Right forelimb (tissue), 1 donor: ENCODE data around the gene PICK1.
"Not testable (repeated sequence)": the region's sequence is repeated elsewhere in the genome, so short reads cannot be mapped to it uniquely, and the experiment has no call there.

ENCODE experiments used
- DNase-seq: peaks from one replicate; pipeline ENCODE4 v3.0.0-alpha.2; 2018

Gene PICK1

DNA sequence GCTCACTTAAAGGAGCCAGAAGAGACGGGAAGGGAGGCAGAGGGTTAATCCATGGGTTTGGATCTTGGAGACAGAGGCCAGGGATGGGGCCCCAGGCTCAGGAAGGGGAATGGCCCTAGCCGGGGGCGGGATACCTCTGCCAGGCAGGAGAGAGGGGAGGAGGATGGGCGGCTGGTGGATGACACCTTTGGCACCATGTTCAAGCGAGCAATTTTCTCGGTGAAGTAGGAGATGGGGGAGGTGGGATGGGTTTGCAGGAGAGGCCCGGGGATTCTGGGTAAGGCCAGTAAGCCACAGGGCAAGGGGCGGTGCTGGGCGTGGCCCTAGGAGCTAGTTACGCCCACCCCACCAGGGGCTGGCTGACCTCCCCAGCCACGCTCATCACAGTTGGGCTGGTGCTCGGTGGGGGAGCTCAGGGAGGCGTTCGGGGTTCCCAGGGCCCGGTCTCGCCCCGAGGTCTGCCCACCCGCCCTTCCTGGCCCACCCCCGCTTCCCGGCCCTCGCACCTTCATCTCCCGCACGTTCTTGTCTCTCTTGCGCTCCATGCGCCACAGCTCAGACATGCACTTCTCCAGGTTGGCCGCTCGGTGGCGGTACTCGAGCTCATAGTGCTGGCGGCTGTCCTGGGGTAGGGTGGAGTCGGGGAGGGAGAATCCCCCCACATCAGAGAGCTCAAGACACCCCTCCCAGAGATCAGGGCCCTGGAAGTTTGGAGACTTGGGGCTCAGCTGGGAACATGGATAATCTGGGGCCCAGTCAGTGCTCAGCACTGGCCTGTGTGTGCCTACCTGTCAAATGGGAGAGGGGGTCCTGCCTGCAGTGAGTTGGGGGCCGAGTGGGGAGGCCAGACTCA lies 40.6 kb downstream of the PICK1 start:
- peak; percentile 55 for DNase-seq

DNA sequence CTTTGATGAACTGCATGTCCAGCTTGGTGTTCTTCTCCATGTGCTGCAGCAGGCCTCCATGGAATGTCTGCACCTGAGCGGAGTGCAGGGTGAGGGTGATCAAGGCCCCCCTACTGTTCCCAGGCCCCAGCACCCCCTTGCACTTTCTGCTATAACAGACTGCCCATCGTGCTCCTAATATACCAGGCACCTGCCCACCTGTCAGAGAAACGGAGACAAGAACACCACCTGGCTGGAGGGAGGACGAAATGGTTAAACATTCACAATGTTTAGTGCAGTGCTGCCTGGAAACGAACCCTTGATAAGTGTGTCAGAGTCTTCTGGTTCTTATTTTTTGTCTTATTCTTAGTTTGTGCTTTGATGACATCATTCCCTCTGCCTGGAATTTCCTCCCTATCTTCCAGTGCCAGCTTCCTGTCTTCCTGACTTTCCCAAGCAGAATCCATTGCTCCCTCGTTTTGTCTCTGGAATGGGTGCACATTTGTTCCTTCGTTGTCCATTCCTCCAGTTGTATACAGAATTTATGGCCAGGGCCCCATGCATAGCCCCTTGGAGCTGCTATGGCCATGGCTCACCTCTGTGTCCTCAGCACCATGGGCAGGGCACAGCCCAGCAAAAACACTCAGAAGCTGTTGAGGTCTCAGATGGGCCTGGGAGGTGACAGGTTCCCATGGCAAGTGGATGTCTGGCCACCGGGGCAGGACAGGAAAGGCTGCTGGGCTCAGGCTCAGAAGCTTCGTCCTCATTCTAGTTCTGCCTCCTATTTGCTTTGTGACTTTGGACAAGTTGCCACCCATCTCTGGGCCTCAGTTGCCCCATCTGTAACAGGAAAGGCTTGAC lies 41.4 kb downstream of the PICK1 start:
- DNase-seq, result peak; percentile 36

DNA sequence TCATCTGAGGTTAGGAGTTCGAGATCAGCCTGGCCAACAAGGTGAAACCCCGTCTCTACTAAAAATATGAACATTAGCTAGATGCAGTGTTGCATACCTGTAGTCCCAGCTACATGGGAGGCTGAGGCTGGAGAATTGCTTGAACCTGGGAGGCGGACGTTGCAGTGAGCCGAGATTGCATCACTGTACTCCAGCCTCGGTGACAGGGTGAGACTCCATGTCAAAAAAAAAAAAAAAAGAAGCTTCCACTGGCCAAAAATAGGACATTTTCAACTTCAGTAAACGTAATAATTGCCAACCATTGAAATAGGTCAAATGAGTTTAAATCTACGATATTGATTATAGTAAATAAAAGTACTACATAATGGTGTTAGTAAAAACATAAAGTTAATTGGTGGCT lies 46.4 kb downstream of the PICK1 start:
- no peak for DNase-seq

DNA sequence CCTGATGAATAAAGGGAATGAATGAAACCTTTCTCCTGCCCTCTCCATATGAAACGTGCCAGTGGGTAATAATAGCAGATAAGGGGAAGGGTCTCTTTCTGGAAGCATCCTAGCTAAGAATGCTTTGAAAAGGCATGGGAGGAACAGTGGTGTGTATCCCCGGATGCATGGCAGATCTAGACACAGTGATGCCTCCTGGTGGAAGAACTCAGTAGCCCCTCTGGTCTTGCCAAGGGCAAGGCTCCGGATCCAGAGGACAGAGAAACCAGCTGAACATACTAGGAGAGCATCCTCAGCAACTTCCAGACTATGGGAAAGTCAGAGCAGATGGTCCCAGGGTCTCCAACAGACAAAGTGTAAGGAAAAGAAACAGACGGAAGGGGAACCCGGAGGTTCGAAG lies 46.9 kb downstream of the PICK1 start:
- peak; percentile 2 for DNase-seq

DNA sequence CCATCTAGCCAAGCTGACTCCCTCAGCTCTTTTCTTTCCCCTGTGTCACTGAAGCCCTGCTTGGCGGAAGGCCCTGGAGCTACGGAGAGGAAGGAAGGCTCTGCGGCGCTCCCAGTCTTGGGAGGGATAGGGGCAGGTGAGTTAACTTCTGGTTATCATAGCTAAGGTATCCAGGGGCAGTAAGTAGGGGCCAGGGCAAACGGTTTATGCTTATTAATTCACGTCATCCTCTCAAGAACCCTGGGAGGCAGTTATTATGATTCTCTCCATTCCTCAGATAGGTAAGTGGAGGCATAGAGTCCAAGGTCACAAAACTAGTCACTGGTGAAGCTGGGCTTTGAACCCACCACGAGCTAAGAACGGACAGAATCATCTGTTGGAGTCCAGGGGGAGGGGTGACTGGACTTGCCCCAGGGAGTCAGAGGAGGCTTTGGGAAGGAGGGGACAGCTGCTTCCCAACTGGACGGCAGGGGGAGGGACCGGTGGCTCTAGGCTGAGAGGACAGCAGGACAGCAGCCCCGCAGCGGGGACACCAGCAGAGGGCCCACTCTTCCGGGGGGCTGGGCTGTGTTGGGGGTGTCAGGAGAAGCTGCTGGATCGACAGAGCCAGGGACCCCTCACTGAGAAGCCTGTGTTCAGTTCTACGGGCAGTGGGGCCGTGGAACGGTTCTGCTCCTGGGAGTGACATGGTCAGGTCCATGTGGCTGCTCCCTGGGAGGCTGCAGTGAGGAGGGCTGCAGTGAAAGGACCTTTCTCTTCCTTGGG lies 49.8 kb downstream of the PICK1 start:
- peak; percentile 40 for DNase-seq

DNA sequence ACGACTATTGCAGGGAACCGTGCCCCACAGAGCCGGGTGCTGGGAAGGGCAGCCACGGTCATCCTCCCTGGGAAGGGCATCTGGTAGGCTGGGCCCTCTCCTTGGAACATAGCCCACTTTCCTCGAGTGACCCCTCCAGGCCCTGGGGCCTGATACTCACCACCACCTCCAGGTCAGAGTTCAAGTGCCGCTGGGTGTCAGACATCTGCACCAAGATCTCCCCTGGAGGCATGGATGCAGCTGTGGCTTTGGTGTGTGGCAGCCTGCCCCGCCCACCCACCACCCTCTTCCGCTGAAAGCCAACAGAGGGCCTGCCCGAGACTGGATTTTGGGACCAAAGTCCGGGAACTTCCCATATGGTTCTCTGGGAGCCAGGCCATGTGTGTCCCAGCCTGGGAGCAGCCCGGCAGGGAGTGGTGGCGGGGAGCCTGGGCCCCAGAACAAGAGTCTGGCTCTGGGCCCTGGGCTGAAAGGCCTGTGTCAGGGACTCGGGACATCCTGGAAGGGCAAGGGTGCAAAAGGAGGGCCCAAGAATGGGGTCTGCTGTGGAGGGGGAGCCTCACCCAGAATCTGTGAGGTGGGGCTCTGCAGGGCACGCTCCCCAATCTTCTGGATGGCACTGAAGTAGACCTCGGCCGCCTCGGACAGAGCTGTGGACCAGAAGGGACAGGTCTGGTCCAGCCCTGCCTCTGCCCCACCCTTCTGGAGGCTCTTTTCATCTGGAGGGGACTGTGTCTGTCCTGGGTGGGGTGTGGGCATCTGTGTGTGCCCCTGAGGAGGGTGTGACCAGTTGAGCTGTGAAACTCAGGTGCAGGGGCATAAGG lies 50.7 kb downstream of the PICK1 start:
- peak; percentile 50 for DNase-seq

- peak; percentile 36 for DNase-seq
These were observed 51.5 kb downstream of the PICK1 start for GRCh38 chr22:38108561-38109319.

GRCh38 chr22:38109371-38110001 lies 52.3 kb downstream of the PICK1 start:
- DNase-seq, result peak; percentile 43

DNA sequence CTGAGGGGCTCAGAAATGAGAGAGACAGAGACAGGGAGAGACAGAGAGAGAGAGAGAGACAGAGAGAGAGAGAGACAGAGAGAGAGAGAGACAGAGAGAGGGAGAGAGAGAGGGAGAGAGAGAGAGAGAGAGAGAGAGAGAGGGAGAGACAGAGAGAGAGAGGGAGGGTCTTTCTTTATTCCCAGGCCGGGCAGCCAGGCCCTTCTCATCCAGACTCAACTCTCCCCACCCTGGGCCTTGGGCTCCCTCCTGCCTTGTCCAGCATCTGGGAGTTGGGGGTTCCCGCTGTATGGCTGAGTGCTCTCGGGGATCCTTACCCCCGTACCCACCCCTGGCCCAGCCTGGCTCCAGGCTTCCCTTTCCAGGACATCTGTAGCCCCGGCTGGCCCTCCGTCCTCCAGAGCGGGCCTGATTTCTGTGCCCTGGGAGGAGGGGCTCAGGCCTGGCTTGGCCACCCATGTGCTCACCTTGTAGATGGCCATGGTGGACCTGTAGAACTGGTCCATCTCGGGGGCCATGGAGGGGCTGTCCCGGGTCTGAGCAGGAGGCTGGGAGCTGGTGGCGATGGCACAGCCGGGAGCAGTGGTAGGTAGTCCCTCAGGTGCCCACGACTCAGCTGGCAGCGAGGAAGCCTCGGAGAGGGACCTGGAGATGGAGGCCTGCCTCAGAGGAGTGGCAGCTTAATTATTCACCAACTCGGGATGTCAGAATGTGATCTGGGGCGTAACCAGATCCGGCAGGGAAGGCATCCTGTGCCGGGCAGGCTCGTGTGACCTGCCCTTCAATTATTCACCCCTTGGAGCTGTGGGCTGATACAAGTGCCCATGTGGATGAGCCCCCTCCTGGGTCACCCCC lies 53.0 kb downstream of the PICK1 start, which contains the start of gene BAIAP2L2:
BAIAP2L2 (minus strand) TSS at position 677 of the 855 bp plus-strand sequence; CDS start at position 518, 159 bp downstream.
- peak; percentile 39 for DNase-seq

DNA sequence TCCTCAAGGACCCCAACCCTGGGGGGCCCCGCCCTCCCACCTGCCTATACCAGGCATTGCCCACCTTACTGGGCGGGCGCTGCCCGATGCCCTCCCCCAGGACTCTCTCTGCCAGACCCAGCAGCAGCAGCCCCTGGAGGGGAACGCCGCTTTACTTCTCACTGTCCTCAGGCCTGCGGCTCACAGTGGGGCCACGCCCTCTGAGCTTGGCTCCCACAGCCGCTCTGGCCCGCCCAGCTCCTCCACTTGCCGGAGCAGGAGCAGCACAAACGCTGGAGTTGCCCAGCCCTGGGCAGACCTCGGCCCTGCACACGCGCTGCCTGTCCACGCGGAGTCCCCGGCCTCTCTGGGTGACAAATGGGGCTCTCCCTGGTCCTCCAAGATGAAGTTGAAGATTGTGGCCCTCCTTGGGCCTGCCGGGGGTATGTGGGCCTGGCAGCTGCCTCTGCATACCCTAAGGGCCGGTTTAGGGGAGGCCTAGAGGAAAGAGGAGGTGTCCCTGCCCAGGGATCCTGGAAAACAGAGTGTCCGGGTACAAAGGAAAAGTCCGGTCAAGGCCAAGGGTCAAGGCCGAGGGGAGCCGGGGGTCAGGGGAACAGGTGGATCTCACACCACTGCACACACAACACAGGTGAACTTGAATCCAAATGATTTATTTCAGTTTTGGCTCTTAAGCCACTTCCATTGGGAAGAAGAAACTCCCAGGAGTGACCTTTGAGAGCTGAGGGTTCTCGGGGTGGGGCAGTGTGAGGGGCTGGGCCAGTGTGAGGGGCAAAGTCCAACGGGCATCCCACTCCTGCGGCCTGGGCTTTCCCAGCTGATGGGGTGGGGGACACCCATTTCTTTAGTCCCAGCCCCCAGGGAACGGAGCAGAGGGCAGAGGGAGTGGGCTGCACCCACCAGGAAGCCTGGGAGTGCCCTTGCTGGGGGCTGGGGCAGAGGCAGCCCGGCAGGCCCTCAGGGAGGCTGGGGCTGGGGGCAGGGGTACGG lies 54.0 kb downstream of the PICK1 start:
- peak; percentile 40 for DNase-seq

DNA sequence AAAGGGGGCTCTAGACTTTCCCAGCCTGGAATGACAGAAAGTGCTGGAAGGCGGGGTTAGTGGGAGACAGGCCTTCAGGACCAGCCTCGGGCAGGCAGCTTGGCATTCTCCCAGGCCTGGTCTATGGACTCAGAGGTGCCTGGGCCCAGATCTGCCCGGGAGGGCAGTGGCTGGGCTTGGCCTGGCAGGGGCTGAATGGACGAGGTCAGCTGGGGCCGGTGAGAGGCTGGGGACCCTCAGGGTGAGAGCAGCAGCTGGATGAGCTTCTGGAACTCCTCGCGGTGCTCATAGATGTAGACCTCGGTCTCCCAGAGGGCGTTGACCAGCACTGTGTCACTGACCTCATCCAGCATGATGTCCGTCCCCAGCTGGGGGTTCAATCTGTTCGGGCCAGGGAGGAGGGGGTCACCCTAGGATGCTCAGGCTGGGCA lies 54.7 kb downstream of the PICK1 start:
- DNase-seq, result no peak

DNA sequence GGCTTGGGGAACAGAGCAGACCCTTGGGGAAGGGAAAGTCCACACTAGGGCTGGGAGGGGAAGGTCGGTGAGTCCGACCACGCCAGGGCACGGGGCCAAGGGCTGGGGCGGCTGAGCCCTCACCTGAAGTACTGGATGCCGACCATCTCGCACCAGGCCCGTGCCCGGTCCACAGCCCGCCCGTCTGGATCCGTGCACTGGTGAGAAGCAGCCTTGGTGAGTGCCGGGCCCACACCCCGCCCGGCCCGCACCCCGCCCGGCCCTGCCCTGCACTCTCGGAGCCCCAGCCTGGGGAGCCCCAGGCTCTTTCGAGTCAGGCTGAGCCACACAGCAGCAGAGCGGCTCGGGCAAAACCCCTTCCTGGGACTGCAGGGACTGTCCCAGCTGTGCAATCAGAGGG lies 55.2 kb downstream of the PICK1 start:
- peak; percentile 34 for DNase-seq

GRCh38 chr22:38114484-38115398 lies 57.5 kb downstream of the PICK1 start:
- DNase-seq, result peak; percentile 89

GRCh38 chr22:38115423-38116205 lies 58.4 kb downstream of the PICK1 start:
- peak; percentile 31 for DNase-seq

DNA sequence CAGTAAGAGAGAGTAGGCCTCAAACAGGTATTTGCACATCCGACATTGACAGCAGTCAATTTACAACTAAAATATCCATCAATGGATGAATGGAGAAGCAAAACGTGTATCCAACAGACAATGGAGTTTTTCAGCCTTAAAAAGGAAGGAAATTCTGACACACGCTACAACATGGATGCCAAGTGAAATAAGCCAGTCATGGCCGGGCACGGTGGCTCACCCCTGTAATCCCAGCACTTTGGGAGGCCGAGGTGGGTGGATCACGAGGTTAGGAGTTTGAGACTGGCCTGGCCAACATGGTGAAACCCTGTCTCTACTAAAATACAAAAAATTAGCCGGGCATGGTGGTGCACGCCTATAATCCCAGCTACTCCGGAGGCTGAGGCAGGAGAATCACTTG lies 60.4 kb downstream of the PICK1 start:
- DNase-seq, result not testable (repeated sequence)

DNA sequence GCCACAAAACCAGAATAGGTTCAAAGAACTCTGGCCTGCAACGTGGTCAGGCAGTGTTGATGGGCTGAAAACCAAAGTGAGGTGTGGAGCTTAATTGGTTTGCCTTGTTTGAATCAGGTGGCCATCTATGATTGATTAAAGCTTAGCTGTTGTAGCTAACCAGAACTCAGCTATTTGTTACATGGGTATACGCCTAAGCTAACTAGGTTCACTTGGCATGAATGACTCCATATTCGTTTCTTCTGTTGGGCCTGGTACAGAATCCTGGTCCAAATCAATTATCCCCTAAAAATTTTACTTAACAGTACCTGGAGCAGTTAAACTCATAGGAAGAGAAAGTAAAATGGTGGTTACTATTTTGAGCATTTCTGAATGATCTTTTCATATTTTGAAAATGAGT lies 61.0 kb downstream of the PICK1 start:
- DNase-seq, result no peak
